GM19452 (cell line): ENCODE measurements around the gene GSC2.

Experiments
- ATAC-seq: cut with Tn5 transposase; IDR thresholded peaks from one replicate; pipeline ENCODE4 v1.9.1; 2021; ENCODE audit not compliant: unreplicated experiment

The GSC2 gene

DNA sequence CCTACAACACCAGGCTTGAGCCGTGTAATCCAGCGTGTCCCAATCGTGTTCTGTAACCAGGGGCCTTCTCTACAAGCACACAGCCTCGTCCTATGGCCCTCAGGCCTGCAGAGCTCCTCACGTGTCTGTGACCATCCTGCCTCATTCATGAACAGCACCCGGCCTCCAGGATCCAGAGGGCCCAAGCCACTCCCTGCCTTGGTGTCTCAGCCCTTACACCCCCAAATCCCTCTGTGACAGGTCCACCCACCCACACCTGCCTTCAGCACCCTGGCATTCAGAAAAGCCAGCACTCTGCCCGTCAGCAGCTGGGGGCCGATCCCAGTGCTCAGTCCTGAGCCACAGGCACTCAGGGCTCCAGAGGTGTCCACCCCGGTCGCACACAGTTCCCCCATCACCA is 13.2 kb downstream of the GSC2 start:
- ATAC-seq = no peak

GRCh38 chr22:19134874-19135273 is 15.2 kb downstream of the GSC2 start:
- ATAC-seq = no peak

DNA sequence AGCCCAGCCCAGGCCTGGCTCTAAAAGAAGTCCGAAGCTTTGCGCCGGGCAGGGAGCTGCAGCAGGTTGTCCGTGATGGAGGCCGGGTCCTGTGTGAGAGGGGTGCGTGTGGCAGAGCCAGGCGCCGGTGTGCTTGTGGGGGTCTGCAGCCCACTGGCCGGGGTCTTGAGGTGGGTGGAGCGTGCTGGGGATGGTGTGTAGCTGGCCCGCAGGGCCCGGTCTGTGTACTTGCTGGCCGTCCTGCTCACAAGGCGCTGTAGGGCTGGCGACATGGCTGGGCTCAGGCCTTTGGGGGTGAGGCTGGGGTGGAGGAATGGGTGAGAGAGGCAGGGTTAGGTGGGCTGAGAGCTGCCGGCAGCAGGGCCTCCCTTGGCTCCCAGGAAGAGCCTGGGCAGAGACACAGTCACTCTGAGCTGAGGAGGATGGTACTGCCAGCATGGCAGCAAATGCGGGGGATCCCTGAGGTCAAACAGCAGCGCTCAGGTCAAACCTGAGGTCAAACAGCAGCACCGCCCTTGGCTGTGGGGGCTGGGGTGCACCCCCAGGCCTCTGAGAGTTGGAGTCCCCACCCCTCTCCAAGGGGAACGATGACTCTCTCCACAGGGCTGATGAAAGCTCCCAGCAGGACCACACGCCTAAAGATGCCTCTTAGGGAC is 15.8 kb downstream of the GSC2 start:
- ATAC-seq = no peak

- no peak for ATAC-seq
Measured at GRCh38 chr22:19133561-19133960, 16.5 kb downstream of the GSC2 start.

- no peak for ATAC-seq
Measured at GRCh38 chr22:19132693-19133400, 17.2 kb downstream of the GSC2 start.

DNA sequence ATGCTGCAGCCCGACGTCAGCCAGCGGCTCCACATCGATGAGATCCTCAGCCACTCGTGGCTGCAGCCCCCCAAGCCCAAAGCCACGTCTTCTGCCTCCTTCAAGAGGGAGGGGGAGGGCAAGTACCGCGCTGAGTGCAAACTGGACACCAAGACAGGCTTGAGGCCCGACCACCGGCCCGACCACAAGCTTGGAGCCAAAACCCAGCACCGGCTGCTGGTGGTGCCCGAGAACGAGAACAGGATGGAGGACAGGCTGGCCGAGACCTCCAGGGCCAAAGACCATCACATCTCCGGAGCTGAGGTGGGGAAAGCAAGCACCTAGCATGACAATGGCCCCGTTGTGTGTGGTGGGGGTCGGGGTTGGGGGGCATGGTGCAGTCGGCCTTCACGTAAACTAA is 17.9 kb downstream of the GSC2 start:
- no peak for ATAC-seq

- ATAC-seq = no peak
Measured at GRCh38 chr22:19131685-19132015, 18.4 kb downstream of the GSC2 start.

DNA sequence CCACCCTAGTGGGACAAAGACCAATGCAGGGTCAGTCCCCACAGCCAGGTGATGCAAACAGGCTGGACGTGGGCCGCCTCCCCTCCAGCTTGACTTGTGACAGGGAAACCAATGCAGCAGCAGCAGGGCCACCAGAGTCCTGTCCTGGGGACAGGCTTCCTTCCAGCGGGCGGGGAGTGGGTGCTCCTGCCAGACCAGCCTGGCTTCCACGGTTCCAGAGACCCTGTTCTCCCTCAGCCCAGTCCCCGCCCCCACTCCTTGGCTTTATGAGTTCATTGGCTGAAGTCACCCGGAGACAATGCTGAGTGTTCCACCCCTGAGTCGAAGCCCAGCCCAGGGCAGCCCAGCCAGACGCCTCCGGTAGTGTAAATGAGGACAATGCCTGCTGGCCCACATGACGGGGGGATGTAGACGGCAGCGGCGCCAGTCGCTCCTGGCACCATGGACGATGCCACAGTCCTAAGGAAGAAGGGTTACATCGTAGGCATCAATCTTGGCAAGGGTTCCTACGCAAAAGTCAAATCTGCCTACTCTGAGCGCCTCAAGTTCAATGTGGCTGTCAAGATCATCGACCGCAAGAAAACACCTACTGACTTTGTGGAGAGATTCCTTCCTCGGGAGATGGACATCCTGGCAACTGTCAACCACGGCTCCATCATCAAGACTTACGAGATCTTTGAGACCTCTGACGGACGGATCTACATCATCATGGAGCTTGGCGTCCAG is 19.0 kb downstream of the GSC2 start, which contains the start of gene TSSK2:
TSSK2 (plus strand) TSS at position 350 of the 726 bp plus-strand sequence; CDS start at position 442, 92 bp downstream.
- no peak for ATAC-seq

- ATAC-seq = no peak
Measured at GRCh38 chr22:19129871-19130270, 20.2 kb downstream of the GSC2 start.

- ATAC-seq = no peak
Measured at GRCh38 chr22:19128946-19129727, 21.0 kb downstream of the GSC2 start.

GRCh38 chr22:19128009-19128401 is 22.1 kb downstream of the GSC2 start:
- no peak for ATAC-seq

DNA sequence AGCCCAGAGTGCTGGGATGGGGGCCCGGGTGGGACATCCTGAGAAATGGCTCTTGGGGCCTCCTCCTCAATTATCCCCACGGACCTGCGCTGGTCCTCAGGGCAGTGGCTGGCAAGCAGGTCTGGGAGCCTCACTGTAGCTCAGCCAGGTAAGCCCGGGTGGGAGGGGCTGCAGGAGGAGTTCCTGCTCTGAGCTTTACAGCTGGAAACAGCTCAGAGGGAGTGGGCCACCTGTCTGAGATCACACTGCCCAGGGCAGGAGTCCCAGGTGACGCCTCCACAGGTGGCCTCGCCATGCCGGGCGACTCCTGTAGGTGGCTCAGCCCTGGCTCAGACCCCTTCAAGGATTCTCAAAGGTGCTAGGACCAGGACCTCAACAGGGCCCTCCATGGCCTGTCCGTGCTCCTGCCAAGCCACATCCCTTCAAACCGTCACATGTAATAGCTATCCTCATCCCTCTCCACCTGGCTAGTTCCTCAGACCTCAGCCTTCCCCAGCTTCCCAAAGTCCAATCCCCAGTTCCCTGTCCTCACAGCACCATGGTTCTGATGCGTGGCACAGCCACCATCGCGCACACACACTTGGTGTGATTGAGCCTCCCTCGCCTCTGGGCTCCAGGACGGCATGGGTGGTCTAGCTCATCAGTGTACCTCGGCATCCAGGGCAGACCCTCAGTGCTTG is 22.6 kb downstream of the GSC2 start:
- no peak for ATAC-seq

GRCh38 chr22:19126309-19127273 is 23.5 kb downstream of the GSC2 start:
- no peak for ATAC-seq

DNA sequence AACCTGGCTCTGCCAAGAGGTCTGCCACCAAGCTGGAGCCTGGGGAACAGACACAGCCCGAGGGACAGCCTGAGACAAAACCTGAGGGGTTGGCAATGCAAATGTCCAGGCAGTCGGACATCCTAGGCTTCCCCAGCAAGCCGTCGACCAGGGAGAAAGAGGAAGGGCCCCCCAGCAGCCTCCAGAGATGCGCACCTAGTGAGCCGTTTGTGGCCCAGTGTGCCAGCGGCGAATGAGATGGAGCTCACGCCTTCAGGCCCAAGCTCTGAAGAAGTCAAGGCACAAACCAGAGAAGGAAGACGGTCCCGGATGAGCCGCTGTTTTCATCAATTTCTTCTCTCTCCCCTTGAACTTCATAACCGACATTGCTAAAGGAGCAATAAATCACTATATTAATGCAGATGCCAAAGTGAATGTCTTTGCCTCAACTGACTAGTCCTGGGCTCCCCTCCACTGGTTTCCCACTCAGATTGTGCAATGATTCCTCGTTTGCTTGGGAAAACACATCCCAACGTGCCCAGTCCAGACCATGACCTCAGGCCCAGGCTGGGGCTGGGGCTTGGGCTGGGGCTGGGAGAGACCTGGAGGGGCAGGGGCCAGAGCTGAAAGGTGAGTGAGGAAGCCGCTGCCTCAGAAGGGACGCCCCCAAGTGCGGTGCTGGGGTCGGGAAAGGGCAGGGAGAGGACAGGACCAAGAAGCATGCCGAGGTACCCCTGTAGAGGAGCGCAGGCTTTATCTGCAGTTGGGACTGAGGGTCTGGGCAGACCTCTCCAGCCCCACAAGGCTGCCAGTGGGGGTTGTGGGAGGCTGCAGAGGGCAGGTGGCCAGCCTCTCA is 24.4 kb downstream of the GSC2 start:
- ATAC-seq = no peak

DNA sequence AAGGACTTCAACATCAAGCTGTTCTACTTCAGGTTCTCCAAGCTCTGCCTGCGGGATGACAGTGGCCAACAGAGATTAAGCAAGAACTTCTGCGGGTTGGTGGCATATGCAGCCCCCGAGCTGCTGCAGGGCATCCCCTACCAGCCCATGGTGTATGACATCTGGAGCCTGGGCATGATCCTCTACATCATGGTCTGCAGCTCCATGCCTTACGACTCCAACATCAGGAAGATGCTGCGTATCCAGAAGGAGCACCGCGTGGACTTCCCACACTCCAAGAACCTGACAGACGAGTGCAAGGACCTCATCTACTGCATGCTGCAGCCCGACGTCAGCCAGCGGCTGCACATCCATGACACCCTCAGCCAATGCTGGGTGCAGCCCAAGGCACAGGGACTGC is 25.1 kb downstream of the GSC2 start:
- no peak for ATAC-seq

DNA sequence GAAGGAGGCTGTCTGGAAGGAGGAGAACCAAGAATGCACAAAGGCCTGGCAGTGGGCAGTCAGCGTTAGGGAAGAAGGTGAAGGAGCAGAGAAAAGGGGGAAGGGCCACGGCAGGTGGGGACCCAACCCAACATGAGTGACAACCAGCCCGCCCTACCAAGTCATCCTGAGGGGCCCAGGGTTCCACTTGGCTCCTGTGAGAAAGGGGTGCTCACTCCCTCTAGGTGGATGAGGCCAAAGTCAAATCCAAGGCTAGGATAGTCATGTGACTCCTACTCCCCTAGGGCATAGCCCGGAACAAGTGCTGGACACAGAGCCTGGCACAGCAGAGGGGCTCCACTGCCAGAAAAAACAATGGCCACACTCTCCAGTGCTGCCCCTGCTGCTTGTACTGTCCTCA is 25.7 kb downstream of the GSC2 start:
- ATAC-seq = no peak

GRCh38 chr22:19123936-19124335 is 26.2 kb downstream of the GSC2 start:
- ATAC-seq = no peak

DNA sequence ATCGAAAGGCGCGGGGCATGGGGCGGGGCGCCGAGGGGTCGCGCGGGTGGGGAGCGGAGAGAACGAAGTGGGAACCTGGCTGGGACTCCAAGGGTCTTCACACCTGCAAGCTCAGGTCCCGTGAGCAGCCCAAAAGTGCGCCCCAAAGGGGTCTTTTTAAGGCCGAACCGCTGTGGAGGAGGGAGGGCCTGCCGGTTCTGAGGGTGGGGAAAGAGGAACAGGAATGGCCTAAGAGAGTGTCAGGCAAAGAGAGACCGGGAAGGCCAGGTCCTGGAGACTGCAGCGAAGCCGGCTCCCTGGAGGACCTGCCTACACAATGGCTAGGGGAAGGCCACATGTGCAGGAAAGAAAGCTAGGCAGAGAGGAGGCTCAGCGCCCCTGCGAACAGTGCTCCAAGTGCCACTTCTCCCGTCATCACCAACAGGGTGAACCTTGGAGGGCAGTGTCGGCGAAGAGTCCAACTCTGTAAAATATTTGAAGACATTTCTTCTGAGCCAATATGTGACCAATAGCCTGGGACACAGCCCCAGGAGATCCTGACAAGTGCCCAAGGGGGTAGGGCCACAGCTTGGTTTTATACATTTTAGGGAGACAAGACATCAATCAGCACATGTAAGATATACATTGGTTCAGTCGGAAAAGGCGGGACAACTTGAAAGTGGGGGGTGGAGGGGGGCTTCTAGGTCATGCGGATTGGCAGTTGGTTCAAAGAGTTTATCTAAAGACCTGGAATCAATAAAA is 27.2 kb downstream of the GSC2 start:
- ATAC-seq = no peak
